IMR-90 (cell line): ENCODE data around the gene GRK5.

Experiments used
- BHLHE40 ChIP-seq: fragments of 150-350 bp; IDR thresholded peaks from 2 replicates; pipeline ENCODE4 v1.6.1; 2016; ENCODE audit warnings: mild to moderate bottlenecking, low read depth, low read length
- CEBPB ChIP-seq: IDR thresholded peaks from 2 replicates; pipeline ENCODE4 v1.6.1; 2012; ENCODE audit warnings: low read depth, low read length, improper control_type of control experiment
- CHD1 ChIP-seq: IDR thresholded peaks from 2 replicates; pipeline ENCODE4 v1.6.1; 2012; ENCODE audit warnings: low read depth, low read length, improper control_type of control experiment
- CTCF ChIP-seq: conservative IDR thresholded peaks from 2 replicates; pipeline ENCODE4 v1.5.1; 2012; ENCODE audit warnings: mild to moderate bottlenecking, low read depth, low read length, improper control_type of control experiment
- ELK1 ChIP-seq: fragments of 150-350 bp; IDR thresholded peaks from 2 replicates; pipeline ENCODE4 v1.6.1; 2016; ENCODE audit warnings: low read depth, mild to moderate bottlenecking, low read length, moderate library complexity, borderline replicate concordance
- MAZ ChIP-seq: IDR thresholded peaks from 2 replicates; pipeline ENCODE4 v1.6.1; 2012; ENCODE audit warnings: low read depth, mild to moderate bottlenecking, low read length, improper control_type of control experiment, moderate library complexity, borderline replicate concordance
- MXI1 ChIP-seq: IDR thresholded peaks from 2 replicates; pipeline ENCODE4 v1.6.1; 2012; ENCODE audit warnings: low read depth, mild to moderate bottlenecking, low read length, moderate library complexity, borderline replicate concordance
- NFE2L2 ChIP-seq: fragments of 150-350 bp; IDR thresholded peaks from 2 replicates; pipeline ENCODE4 v1.6.1; 2016; ENCODE audit warnings: low read depth, mild to moderate bottlenecking, low read length
- POLR2A ChIP-seq: IDR thresholded peaks from 2 replicates; pipeline ENCODE4 v1.6.1; 2012; ENCODE audit warnings: mild to moderate bottlenecking, low read depth, low read length
- RAD21 ChIP-seq: IDR thresholded peaks from 2 replicates; pipeline ENCODE4 v1.6.1; 2012; ENCODE audit warnings: low read length, improper control_type of control experiment

GRCh38 chr10:119243967-119244366, 36.6 kb downstream of the GRK5 start:
- TF ChIP-seq CTCF = no peak
- TF ChIP-seq MAZ = no peak
- TF ChIP-seq CHD1 = no peak
- no peak for TF ChIP-seq ELK1
- no peak for TF ChIP-seq MXI1
- TF ChIP-seq RAD21 = no peak
- no peak for TF ChIP-seq POLR2A
- no peak for TF ChIP-seq BHLHE40
- TF ChIP-seq CEBPB = no peak
- no peak for TF ChIP-seq NFE2L2
